ENCODE data around the gene TTLL7.
"Not testable (repeated sequence)": the region's sequence is repeated elsewhere in the genome, so short reads cannot be mapped to it uniquely, and the experiment has no call there.

Gene TTLL7

DNA sequence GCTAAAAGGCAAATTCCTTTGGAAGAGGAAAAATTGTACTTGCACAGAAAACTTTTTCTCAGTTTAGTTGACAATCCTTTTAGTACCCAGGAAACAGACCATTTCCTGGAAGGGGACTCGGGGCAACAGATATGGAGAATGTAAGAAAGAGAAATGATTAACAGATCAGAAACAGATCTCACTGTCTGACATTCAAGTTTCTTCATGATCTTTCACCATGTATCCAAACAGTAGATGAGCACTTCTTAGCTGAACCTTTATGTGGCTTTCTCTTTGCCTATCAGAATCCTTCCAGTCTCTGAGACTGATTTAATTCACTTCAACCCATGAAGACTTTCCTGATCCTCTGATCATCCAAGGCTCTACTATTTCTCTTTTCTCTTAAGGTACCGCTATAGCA is 2.7 kb downstream of the TTLL7 start:
- DNase-seq, result no peak

GRCh38 chr1:83995649-83996048 is 3.3 kb downstream of the TTLL7 start:
- DNase-seq, result no peak

DNA sequence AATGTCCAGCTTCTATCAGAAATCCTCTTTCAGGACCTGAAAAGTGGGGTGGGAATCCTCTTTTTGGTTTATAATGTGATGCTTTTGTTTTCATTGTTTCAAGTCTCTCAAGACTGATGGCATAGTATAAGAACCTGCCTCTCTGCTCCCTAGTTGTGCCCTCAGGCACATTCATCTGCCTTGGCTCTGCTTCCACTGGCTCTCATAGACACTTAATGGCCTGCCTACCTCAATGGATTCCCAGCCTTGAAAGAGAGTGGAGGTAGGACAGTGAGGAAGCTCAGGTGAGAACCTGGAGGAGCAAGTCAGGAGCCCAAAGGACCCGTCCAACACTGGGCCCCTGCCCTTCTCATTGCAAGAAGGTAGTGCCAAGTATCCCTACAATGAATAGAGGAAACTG is 4.8 kb downstream of the TTLL7 start:
- no peak for DNase-seq

GRCh38 chr1:83990734-83991133 is 8.2 kb downstream of the TTLL7 start:
- DNase-seq, result no peak

DNA sequence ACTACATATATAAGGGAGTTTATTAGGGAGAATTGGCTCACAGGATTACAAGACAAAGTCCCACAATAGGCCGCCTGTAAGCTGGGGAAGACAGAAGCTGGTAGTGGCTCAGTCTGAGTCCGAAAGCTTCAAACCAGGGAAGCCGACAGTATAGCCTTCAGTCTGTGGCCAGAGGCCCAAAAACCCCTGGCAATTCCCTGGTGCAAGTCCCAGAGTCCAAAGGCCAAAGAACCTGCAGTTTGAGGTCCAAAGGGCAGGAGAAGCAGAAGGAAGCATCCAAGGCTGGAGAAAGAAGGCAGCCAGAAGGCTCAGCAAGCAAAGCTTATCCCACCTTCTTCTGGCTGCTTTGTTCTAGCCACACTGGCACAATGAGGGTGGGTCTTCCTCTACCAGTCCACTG is 13.9 kb downstream of the TTLL7 start:
- no peak for DNase-seq

- not testable (repeated sequence) for DNase-seq
Measured at GRCh38 chr1:83983918-83984317, 15.0 kb downstream of the TTLL7 start.

GRCh38 chr1:83978056-83978455 is 20.9 kb downstream of the TTLL7 start:
- no peak for DNase-seq

DNA sequence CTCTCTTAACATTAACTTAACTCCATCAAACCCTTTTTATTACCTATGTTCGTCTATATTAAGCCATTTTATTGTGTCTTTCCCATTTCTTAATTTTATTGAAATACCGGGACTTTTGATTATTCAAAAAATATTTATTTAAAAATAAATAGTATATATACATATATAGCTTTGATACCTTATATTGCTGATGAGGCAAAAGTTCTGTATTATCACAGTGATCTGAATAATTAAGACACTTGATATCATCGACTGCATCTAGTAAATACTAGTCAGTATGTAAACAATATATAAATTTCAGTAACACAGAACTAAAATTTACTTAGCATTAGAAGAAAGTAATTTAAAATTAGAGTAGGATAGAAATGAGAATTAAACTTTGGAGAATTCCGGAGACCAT is 22.0 kb downstream of the TTLL7 start:
- no peak for DNase-seq

DNA sequence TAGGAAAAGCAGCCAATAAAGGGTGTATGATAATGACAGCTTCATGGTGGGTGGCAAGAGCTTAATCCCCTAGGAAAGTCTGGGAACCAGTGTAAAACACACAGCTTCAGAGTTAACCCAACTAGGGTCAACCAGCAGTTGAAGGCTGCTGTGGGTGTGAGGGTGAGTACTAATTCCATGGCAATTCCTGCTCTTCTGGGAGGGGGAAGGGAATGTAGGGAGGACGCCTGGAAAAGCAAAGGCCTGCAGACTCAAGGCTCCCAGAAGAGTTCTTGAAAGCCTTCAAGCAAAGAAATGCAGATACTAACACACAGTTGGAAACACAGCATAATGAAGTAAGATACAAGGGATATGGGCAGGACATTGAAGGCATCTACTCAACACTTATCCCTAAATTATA is 28.1 kb downstream of the TTLL7 start:
- DNase-seq, result no peak

DNA sequence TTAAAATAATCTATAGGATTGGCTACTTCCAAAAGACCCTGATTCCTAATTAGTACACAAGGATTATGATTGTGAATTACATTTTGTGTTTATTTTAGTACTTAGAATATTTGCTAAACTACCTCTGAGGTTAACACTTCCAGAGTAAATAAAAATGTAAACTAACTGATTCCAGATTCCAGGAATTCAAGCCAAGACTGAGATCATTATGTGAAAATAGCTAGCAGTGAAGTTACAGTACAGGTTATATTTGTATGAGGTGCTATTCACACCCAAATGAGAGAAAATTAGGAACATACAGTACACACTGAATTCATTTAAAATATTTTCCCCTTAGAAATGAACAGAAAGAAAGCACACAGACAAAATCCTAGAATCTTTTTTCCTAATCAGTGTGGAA is 28.8 kb downstream of the TTLL7 start:
- no peak for DNase-seq

GRCh38 chr1:83967336-83967735 is 31.6 kb downstream of the TTLL7 start:
- no peak for DNase-seq

- no peak for DNase-seq
Measured at GRCh38 chr1:83964153-83964552, 34.8 kb downstream of the TTLL7 start.

DNA sequence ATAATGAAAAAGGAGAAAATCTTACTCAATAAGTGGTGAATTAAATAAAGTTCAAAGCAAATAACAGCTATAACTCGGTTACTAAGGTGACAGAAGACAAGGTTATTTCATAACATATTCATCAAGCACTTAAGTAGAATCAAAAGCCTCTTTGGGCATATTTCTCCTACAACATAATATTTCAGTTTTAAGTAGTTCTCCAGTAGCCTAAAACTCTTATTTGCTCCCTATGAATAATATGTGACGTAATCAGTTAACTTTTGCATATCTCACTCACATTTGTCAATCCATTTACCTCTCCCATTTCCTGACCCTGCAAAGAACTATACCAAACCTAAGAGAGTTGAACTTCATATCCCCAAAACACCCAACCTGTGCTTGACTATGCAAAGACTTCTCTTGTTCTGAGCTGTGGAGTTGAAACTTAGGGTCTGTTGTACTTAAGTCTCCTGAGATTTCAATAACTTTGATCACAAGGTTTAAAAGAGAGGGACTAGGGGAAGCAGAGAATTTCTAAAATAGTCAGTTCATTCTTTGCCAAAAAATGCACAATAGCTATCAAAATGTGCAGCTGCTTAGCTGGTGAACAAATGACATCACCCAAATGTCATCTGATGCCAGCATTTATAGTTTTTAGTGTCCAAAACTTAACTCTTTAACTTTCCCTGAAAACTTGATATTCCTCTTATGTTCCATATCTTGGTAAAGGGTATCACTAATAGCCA is 37.2 kb downstream of the TTLL7 start:
- no peak for DNase-seq

- DNase-seq, result no peak
Measured at GRCh38 chr1:83960669-83961277, 38.2 kb downstream of the TTLL7 start.

- DNase-seq, result no peak
Measured at GRCh38 chr1:83959824-83960498, 39.0 kb downstream of the TTLL7 start.

DNA sequence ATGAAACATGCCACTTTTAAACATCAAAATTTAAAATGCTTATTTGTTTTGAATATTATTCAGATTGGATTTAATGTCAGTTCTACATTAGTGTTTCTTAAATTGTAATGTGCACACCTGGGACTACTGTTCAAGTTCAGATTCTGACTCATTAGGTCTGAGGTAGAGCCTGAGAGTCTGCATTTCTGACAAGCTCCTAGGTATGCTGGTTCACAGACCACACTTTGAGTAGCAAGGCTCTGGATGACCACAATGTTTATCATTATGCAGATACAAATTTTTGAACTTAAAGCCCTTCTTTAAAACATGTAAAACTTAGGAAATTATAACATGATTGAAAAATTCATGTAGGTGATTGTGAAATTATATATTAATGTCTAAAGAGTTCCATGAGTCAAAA is 40.2 kb downstream of the TTLL7 start:
- DNase-seq, result no peak

DNA sequence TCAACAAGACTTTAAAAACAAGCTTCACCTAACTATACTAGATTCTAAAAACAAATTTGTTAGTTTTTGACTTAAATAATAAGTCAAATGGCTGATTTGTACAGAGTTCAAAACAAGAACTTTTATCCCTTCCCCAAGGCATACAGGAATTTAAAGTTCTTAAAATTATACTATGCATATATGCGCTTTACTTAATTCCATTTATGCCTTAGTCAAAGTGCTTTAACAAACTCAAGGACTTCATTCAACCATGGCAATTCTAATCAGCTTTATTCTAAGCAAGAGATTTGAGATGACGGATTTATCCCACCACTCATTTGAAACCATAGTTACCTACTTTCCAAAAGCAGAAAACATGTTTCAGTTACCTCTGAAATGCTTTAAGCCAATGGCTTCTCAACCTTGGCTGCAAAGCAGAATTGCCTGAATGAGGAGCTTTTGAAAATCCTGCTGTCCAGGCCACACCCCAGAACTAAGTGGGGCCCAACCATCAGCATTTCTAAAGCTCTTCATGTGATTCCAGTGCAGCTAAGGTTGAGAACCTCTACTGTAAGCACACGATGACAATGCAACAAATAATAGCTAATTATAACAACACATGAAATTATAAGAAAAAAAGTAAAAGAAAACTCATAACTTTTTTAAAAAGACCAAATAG is 44.6 kb downstream of the TTLL7 start:
- DNase-seq, result no peak

DNA sequence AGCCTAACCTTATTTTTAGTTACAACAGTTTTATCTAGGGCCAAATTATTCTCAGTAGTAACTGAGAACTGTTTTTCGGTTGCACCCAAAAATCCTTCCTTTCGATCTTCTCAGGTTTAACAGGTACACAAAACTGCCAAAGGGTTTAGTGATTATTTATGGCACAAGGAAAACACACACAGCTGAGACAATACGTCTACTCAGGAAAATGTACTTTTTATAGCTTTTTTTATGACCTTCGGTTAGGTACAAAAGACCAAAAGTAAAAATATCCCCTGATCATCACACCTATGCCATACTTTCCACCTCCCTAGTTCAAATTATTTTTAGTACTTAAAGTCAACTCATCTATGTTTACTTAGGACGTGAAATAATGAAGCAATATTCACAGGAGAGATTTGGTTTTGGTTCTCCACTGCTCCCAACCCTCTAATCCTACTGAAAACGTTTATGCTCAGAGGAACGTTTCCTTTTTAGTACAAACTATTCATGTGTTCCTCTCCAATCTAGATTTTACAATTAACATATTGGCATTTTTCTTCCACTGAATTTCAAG is 48.7 kb downstream of the TTLL7 start:
- no peak for DNase-seq

DNA sequence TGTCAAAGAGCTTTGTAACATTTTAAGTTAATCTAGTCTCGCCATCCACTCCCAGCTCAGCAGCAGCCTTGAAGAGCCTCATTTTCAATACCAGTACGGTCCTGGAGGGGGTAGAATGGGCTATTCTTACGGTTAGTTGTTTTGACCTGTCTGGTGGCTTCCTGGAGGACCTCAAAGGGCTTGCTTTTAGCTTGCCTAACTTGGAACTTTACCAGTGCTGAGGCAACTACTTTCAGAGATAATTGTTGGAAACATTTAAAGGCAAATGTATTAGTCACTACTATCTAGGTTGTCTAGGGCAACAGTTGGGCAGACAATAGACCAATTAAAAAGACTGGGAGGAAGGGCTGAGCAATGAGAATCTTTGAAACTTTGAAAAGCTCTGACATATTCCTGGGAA is 56.0 kb downstream of the TTLL7 start:
- no peak for DNase-seq

DNA sequence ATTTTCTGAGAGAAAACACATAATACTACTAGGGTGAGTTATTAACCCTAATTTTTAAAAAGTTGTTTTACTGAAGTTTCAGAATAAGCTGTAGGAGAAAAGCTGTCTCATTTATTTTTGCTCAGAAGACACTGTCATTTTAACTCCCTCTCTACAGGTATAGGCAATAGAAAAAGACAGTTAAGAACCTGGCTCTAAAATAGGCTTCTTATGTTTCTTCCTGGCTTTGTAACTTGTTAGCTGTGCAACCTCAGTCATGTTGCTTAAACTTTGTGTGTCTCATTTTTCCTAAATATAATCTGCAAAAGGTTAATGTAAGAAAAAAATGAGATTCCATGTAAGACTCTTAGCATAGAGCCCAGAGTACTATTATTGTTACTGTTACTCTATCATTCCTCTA is 64.4 kb downstream of the TTLL7 start:
- no peak for DNase-seq

- DNase-seq, result no peak
Measured at GRCh38 chr1:83932693-83933092, 66.2 kb downstream of the TTLL7 start.

DNA sequence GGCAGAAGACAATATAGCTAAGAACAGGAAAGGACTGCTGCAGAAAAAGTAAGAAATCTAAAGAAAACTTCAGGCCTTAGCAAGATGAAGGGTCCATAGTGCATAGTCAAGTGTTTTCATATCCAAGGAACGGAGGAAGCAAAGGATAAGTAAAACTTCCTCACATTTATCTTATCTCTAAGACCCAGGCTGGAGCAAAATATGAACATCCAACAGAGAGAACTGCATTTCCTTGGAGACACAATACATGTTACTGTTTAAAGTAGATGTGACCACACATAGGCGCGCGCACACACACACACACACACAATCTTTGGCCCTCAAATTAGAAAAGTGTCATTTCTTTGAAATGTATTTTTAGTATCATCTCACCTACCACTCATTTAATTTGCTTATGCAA is 66.7 kb downstream of the TTLL7 start:
- DNase-seq, result no peak

DNA sequence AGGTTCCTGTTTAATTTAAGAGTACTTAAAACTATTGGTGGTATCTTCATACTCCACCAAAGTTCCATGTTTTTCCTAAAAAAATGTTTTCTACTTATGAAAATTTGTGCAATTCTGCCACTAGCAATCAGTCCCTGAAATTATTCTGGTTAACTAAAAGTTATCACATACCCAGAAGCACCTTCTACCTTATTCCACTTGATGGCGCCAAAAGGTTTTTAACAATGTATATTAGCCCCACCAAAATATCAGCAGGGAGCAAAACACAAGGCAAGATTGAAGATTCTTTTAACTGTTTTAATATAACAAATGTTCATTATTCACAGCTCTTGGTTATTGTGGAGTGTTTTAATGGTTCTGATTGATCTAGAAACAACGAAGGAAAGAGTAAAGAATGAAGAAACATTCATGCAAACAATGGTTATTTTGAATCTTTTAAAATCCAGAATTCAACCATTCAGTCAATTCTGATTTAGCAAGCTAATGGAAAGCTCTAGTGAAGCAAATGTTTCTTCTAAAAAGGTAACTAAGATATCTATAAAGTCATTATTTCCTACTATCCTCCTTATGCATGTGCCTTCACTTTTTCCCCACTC is 67.2 kb downstream of the TTLL7 start:
- DNase-seq, result peak; percentile 64

All from CD4-positive, alpha-beta T cell treated with Interleukin-10 for 1 hour (primary cell).